NCI-H1105 treated with DMSO at 0.1 percent for 48 hours (cell line): ENCODE measurements around the gene ISCA1.
A peak's percentile ranks its signal among the peaks of the same experiment; 100 is the strongest.
"Not testable (repeated sequence)": the region's sequence is repeated elsewhere in the genome, so short reads cannot be mapped to it uniquely, and the experiment has no call there.

Experiments used
- DNase-seq: peaks from one replicate; lab custom pipeline; 2025; lab: John Stamatoyannopoulos, UW

ISCA1 gene

GRCh38 chr9:86282077-86282978, at the start of gene ISCA1:
Gene ISCA1, minus strand, starts transcription at chr9:86282538. Its CDS starts 80 bp downstream, at chr9:86282458.
- DNase-seq = peak; percentile 86

- DNase-seq = no peak
Observed at GRCh38 chr9:86330186-86330585, 47.8 kb upstream of the ISCA1 start.

- DNase-seq = no peak
Observed at GRCh38 chr9:86329649-86330048, 47.3 kb upstream of the ISCA1 start.

- no peak for DNase-seq
Observed at GRCh38 chr9:86328156-86328555, 45.8 kb upstream of the ISCA1 start.

- no peak for DNase-seq
Observed at GRCh38 chr9:86326536-86326935, 44.2 kb upstream of the ISCA1 start.

- no peak for DNase-seq
Observed at GRCh38 chr9:86324901-86325300, 42.6 kb upstream of the ISCA1 start.

GRCh38 chr9:86324308-86324707, 42.0 kb upstream of the ISCA1 start:
- DNase-seq = no peak

- no peak for DNase-seq
Observed at GRCh38 chr9:86322973-86323644, 40.8 kb upstream of the ISCA1 start.

GRCh38 chr9:86321373-86321772, 39.0 kb upstream of the ISCA1 start:
- no peak for DNase-seq

GRCh38 chr9:86318187-86318586, 35.8 kb upstream of the ISCA1 start:
- DNase-seq = no peak

- no peak for DNase-seq
Observed at GRCh38 chr9:86315078-86315477, 32.7 kb upstream of the ISCA1 start.

- not testable (repeated sequence) for DNase-seq
Observed at GRCh38 chr9:86312959-86313358, 30.6 kb upstream of the ISCA1 start.

- DNase-seq = no peak
Observed at GRCh38 chr9:86308687-86309086, 26.3 kb upstream of the ISCA1 start.

- DNase-seq = no peak
Observed at GRCh38 chr9:86304236-86304730, 21.9 kb upstream of the ISCA1 start.

GRCh38 chr9:86303316-86303975, 21.1 kb upstream of the ISCA1 start:
- DNase-seq = no peak

- peak; percentile 3 for DNase-seq
Observed at GRCh38 chr9:86301686-86302085, 19.3 kb upstream of the ISCA1 start.

GRCh38 chr9:86300701-86301100, 18.4 kb upstream of the ISCA1 start:
- DNase-seq = no peak

- DNase-seq = no peak
Observed at GRCh38 chr9:86298873-86299272, 16.5 kb upstream of the ISCA1 start.

GRCh38 chr9:86290341-86290740, 8.0 kb upstream of the ISCA1 start:
- DNase-seq = not testable (repeated sequence)

- no peak for DNase-seq
Observed at GRCh38 chr9:86288499-86289198, 6.3 kb upstream of the ISCA1 start.

- DNase-seq = no peak
Observed at GRCh38 chr9:86287013-86287412, 4.7 kb upstream of the ISCA1 start.

GRCh38 chr9:86286278-86286677, 3.9 kb upstream of the ISCA1 start:
- DNase-seq = no peak
